Activated naive CD8-positive, alpha-beta T cell treated with anti-CD3 and anti-CD28 coated beads for 36 hours (primary cell): ENCODE measurements around the gene SH3YL1. TPM values are rescaled to one million over a fixed set of nuclear protein-coding genes. Genes with fewer than 3 reads are reported as not detected.

Source experiments
- DNase-seq: peaks from one replicate; pipeline ENCODE4 v3.0.0; 2021
- H3K27ac Mint-ChIP-seq: one replicate; pipeline ENCODE4 v1.8.0; 2022; ENCODE audit warnings: mild to moderate bottlenecking, moderate library complexity, mixed read lengths
- H3K27me3 Mint-ChIP-seq: one replicate; pipeline ENCODE4 v1.8.0; 2022; ENCODE audit warnings: mild to moderate bottlenecking, mixed read lengths
- H3K36me3 Mint-ChIP-seq: one replicate; pipeline ENCODE4 v1.8.0; 2021; ENCODE audit warnings: mild to moderate bottlenecking, mixed read lengths
- H3K4me1 Mint-ChIP-seq: one replicate; pipeline ENCODE4 v1.8.0; 2021; ENCODE audit warnings: mixed read lengths
- H3K4me3 Mint-ChIP-seq: one replicate; pipeline ENCODE4 v1.8.0; 2022; ENCODE audit warnings: mild to moderate bottlenecking, moderate library complexity, mixed read lengths
- H3K9me3 Mint-ChIP-seq: one replicate; pipeline ENCODE4 v1.8.0; 2022; ENCODE audit warnings: mixed read lengths
- total RNA-seq, 2 experiments: library from RNA; stranded (reverse); gene quantifications; one replicate each; pipeline ENCODE4 v1.2.3, GENCODE V29; 2021

Gene SH3YL1
- total RNA-seq, 2 experiments from 2014 or later = 15.8 to 17.9 TPM

DNA sequence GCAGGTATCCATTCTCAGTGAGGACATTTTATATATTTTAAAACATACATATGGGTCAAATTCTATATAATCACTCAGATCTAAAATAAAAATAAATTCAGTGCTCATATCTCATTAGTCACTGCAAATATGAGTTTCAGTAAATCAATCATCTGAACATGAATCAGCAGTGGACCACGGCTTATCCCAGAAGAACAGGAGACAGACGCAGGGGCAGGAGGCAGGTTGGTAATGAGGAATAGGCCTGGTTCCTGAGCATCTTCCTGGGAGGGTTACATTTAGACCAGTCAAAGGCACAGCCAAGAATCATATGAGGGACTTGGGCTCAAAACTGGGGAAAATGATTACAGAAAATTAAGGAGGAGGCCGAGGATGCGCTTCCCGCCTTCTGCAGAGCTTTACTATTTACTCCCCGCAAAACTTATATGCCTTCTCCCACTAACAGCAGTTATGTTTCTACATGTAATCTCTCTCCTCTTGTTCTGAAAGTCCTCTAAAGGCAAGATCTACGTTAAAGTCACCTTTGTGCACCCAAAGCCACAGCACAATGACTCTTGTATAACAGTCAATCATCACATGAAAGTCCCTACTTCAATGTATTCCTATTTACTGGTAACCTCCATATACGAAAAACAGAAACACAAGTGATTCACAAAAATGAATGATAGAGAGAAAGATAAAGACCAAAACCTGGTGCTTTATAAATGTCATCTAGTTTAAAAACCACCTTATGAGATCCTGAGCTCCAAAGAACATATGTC, 35.1 kb downstream of the SH3YL1 start:
- no peak for DNase-seq
- Mint-ChIP-seq H3K27ac (no peak overlapping the region), H3K27me3 (no peaks in the 10 kb centered on the region), H3K4me1 (no peaks in the 10 kb centered on the region), H3K36me3 (peaks cover 9% of the 10 kb centered on the region), H3K9me3 (no peaks in the 10 kb centered on the region), H3K4me3 (no peak overlapping the region)

DNA sequence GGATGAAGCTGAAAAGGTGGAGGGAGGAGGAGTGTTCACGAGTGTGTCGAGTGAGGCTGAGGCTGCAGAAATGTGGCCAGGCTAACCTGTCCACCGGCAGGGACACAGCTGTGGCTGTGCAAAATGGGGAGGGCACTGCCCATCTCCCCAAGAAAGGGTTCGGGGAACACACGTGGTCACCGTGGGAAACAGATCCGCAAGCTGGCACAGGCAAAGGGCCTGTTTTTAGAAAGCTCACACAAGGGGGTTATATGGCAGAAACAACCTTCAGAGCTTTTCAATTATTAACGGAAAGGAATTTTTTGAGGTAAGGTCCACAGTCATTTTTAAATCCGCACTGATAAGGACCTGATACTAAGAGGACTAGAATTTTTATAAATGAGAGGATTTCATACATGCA, 35.7 kb downstream of the SH3YL1 start:
- H3K36me3 Mint-ChIP-seq = peaks cover 9% of the 10 kb centered on the region
- H3K4me1 Mint-ChIP-seq = no peaks in the 10 kb centered on the region
- H3K27me3 Mint-ChIP-seq = no peaks in the 10 kb centered on the region
- H3K27ac Mint-ChIP-seq = no peak overlapping the region
- H3K9me3 Mint-ChIP-seq = no peaks in the 10 kb centered on the region
- H3K4me3 Mint-ChIP-seq = no peak overlapping the region
- DNase-seq = no peak

DNA sequence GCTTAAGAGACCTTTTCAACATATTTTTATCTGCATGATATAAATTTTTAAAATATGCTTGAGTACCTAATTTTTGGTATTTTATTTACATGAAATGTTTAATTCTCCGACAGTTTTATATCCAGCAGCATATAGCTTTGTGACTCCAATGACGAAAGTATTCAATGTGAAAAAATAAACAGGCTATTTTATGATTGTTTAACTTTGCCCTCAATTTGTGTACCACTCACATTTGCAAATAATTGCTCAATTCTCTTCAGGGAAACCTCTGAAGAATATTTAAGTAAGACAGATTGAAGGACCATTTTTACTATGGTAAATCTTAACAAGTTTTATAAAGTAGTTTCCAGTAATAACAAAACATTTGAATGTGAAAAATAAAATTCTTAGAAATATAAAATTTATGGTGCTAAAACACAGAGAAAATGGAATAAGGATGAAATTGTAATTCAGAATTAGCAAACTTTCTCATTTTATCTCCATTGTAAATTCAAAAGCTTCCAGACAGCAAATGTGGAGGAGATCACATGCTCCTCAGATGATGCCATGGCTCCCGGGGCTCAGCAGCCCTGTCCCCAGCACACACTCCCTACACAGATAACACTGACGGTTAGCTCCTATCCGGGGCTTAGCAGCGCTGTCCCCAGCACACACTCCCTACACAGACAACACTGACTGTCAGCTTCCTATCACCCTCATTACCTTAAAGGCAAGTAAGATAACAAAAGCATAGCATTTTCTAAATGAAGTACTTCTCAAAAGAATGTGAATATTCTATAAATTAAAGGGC, 39.7 kb downstream of the SH3YL1 start:
- H3K36me3 Mint-ChIP-seq = peaks cover 9% of the 10 kb centered on the region
- H3K4me3 Mint-ChIP-seq = no peak overlapping the region
- H3K27me3 Mint-ChIP-seq = no peaks in the 10 kb centered on the region
- H3K9me3 Mint-ChIP-seq = no peaks in the 10 kb centered on the region
- peaks cover 4% of the 10 kb centered on the region for H3K4me1 Mint-ChIP-seq
- H3K27ac Mint-ChIP-seq = no peak overlapping the region
- DNase-seq = no peak

DNA sequence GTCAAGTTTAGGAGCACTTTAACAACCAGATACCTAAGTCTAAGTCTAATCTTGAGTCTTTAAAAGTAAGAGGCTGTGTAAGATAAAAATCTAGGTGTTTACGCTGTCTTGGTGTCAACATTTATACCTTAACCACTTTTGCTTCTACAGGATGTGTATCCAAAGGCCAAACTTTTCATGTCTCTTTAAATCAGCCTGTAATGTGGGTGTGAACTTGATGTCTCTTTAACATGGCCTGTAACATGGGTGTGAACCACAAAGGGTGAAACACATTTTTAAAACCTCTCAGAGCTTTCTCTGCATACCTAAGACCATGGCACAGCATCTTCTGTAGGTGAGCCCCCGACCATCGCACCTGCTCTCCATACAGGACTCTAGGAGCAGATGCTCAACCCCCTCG, 40.4 kb downstream of the SH3YL1 start:
- no peaks in the 10 kb centered on the region for H3K27me3 Mint-ChIP-seq
- no peak for DNase-seq
- H3K36me3 Mint-ChIP-seq = peaks cover 9% of the 10 kb centered on the region
- H3K4me3 Mint-ChIP-seq = no peak overlapping the region
- no peaks in the 10 kb centered on the region for H3K9me3 Mint-ChIP-seq
- no peak overlapping the region for H3K27ac Mint-ChIP-seq
- H3K4me1 Mint-ChIP-seq = peaks cover 4% of the 10 kb centered on the region

DNA sequence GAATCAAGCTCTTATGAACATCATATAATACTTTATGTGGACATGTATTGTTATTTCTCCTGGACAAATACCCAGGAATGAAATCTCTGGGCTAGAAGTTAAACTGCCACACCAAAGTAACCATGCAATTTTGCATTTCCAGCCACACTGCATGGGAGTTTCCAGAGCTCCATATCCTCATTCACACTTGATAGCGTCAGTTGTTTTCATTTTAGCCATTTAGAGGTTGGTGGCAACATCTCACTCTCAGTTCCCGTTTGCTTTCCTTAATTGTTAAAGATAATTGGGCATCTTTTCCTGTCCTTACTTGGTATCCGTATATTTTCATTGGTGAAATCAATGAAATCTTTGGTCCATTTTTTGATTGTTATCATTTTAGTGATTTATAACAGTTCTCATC, 47.8 kb downstream of the SH3YL1 start:
- Mint-ChIP-seq H3K27me3 (peaks cover 6% of the 10 kb centered on the region), H3K4me1 (peaks cover 4% of the 10 kb centered on the region), H3K27ac (no peak overlapping the region), H3K9me3 (no peaks in the 10 kb centered on the region), H3K36me3 (peaks cover 6% of the 10 kb centered on the region), H3K4me3 (no peak overlapping the region)
- no peak for DNase-seq

DNA sequence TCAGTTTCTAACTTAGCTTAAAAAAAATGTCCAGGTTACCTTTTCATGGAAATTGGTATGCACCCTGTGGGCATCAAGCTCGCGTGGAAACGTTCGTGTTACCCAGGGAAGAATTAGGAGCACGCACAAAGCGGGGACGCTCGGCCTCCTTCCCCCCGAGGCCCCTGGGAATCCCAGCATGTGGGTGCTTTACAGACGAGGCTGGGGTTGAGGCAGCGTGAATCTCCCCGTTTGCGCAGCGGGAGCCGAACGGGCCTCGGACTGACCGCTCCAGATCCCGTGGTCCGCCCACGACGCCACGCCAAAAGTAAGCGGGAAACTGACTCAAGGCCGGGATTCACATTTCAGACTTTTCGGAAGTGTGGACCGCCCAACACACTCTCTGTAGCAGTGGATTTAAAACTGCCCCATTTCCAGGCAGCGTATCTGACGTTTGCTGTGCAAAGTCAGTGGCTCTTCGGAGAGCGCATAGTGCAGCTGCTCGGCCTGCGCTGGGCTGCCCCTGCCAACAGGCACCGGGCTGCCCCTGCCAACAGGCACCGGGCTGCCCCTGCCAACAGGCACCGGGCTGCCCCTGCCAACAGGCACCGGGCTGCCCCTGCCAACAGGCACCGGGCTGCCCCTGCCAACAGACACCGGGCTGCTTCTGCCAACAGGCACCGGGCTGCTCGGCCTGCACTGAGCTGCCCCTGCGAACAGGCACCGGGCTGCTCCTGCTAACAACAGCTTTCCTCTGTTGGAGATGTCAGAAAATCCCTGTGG, 49.7 kb downstream of the SH3YL1 start:
- H3K4me1 Mint-ChIP-seq = no peaks in the 10 kb centered on the region
- H3K4me3 Mint-ChIP-seq = no peak overlapping the region
- no peaks in the 10 kb centered on the region for H3K9me3 Mint-ChIP-seq
- H3K36me3 Mint-ChIP-seq = peaks cover 6% of the 10 kb centered on the region
- no peak overlapping the region for H3K27ac Mint-ChIP-seq
- no peak for DNase-seq
- H3K27me3 Mint-ChIP-seq = peaks cover 6% of the 10 kb centered on the region

DNA sequence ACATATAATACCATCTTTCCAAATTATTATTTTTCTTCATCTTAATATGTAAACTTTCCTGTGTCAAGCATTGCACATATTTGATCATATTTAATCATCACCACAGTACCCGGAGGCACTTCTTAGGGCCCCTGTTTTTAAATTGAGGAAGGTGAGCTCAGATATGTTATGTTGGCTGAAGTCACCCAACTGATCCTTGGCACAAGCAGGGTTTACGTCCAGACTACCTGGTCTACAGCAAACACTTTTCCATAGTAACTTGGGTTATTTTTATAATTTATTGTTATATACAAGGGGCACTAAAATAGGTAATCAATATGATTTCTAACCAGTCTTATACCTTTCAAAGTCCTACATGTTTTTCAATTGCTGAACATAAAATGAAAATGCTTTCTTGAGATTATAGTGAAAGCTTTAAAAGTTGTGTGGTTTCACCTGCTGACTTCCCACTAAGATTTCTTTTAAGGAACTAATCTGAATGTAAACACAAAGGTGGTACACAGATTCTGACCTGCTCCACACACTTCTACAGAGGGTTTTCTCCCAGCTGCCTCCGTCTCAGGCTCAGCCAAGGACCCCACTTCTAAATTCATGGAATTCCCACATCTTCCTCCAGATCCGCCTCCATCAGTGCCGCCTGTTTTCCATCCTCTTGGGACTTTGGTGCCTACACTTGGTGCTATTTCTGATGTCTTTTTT, 52.2 kb downstream of the SH3YL1 start:
- peaks cover under 1% of the 10 kb centered on the region for H3K4me1 Mint-ChIP-seq
- peaks cover 5% of the 10 kb centered on the region for H3K9me3 Mint-ChIP-seq
- DNase-seq = no peak
- H3K36me3 Mint-ChIP-seq = no peaks in the 10 kb centered on the region
- H3K4me3 Mint-ChIP-seq = no peak overlapping the region
- H3K27ac Mint-ChIP-seq = no peak overlapping the region
- peaks cover 6% of the 10 kb centered on the region for H3K27me3 Mint-ChIP-seq

DNA sequence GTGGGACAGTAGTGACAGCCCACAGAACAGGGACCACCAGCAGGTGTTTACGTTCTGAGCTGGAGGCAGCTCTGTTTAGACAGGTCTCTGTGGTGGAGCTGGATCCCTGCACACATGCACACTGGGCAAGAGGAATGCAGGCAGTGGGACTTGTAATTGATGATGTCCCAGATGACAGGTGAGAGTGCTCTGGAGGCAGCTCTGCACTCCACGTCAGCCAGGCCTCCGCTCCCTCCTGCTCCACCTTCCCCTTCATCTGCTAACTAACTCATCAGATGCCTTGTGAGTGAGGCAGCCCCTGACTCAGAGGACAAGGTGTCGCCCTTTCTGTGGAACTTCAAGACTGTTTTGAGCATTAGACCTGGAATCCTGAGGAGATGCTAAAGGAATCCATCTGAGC, 53.2 kb downstream of the SH3YL1 start:
- H3K4me1 Mint-ChIP-seq = peaks cover 3% of the 10 kb centered on the region
- peaks cover 6% of the 10 kb centered on the region for H3K27me3 Mint-ChIP-seq
- no peaks in the 10 kb centered on the region for H3K36me3 Mint-ChIP-seq
- H3K27ac Mint-ChIP-seq = no peak overlapping the region
- peaks cover 5% of the 10 kb centered on the region for H3K9me3 Mint-ChIP-seq
- no peak for DNase-seq
- H3K4me3 Mint-ChIP-seq = no peak overlapping the region

DNA sequence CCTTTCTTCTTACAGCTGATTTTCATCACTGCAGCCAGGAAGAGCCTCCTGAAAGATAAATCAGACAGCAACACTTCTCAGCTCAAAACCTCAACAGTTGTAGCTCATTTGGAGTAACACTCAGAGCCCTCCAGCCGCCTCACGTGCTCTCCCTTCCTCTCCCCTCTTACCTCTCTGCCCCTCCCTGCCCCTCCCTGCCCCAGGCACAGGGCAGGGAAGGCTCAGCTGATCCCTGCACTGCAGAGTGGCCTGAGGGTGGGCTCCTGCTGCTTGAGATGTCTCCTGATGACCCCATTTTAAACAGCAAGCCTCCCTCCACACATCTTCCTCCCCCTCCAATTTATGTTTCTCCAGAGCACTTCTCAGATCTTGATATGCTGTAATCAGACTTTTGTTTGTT, 54.4 kb downstream of the SH3YL1 start:
- peaks cover 6% of the 10 kb centered on the region for H3K27me3 Mint-ChIP-seq
- no peaks in the 10 kb centered on the region for H3K36me3 Mint-ChIP-seq
- DNase-seq = no peak
- H3K27ac Mint-ChIP-seq = no peak overlapping the region
- no peak overlapping the region for H3K4me3 Mint-ChIP-seq
- H3K9me3 Mint-ChIP-seq = peaks cover 5% of the 10 kb centered on the region
- H3K4me1 Mint-ChIP-seq = peaks cover 3% of the 10 kb centered on the region

DNA sequence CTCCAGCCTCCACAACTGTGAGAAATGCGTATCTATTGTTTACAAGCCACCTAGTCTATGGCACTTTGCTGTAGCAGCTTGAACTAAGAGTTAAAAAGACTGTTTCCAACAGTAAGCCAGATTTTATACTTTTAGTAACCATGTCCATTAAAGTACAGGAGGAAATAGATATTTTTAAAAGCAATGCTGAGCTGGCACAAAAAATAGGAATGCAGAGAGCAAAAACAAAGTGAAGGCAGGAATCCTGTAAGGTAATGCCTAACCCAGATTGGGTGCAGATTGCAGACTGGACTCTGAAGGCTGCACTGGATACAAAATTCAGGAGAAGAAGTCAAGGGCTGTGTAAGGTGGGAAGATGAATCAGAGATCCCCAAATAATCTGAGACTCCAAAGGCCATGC, 55.5 kb downstream of the SH3YL1 start:
- H3K9me3 Mint-ChIP-seq = peaks cover 7% of the 10 kb centered on the region
- H3K27ac Mint-ChIP-seq = no peak overlapping the region
- H3K27me3 Mint-ChIP-seq = peaks cover 6% of the 10 kb centered on the region
- H3K4me3 Mint-ChIP-seq = no peak overlapping the region
- peaks cover 2% of the 10 kb centered on the region for H3K36me3 Mint-ChIP-seq
- no peak for DNase-seq
- H3K4me1 Mint-ChIP-seq = peaks cover 3% of the 10 kb centered on the region

DNA sequence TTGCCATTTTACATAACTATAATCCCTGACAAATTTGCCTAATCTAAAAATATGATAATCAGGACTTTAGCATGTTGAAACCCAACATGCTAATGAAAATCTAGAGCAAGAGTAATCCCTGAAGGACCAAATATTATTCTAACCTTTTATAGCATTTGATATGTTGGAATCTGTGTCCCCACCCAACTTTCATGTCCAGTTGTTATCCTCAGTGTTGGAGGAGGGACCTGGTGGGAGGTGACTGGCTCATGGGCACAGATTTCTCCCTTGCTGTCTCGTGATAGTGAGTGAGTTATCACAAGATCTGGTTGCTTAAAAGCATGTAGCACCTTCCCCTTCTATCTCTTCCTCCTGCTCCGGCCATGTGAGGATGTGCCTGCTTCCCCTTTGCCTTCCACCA, 59.8 kb downstream of the SH3YL1 start:
- H3K4me3 Mint-ChIP-seq = no peak overlapping the region
- H3K36me3 Mint-ChIP-seq = peaks cover 2% of the 10 kb centered on the region
- H3K9me3 Mint-ChIP-seq = peaks cover 7% of the 10 kb centered on the region
- H3K4me1 Mint-ChIP-seq = peaks cover 11% of the 10 kb centered on the region
- no peak overlapping the region for H3K27ac Mint-ChIP-seq
- no peak for DNase-seq
- no peaks in the 10 kb centered on the region for H3K27me3 Mint-ChIP-seq

DNA sequence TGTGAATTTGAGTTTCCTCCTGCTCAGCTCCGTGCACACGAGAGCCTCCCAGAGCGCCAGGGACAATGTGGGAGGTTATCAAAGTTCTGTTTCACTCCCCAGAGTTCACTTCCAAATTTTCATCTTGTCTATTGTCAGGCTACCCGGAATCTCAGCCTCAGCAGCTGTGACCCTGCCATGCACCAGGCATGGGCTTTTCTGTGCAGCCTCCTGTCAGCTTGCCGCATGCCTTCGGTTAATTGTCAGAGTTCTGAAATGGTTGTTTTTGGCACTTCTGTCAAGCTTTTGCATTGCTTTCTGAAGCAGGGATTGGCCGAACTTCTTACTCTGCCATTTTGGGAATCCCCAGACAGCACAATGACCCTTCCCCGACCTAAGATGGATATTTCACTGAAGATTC, 60.4 kb downstream of the SH3YL1 start:
- H3K4me1 Mint-ChIP-seq = peaks cover 11% of the 10 kb centered on the region
- DNase-seq = no peak
- no peaks in the 10 kb centered on the region for H3K27me3 Mint-ChIP-seq
- H3K4me3 Mint-ChIP-seq = no peak overlapping the region
- H3K36me3 Mint-ChIP-seq = peaks cover 2% of the 10 kb centered on the region
- peaks cover 7% of the 10 kb centered on the region for H3K9me3 Mint-ChIP-seq
- H3K27ac Mint-ChIP-seq = no peak overlapping the region

DNA sequence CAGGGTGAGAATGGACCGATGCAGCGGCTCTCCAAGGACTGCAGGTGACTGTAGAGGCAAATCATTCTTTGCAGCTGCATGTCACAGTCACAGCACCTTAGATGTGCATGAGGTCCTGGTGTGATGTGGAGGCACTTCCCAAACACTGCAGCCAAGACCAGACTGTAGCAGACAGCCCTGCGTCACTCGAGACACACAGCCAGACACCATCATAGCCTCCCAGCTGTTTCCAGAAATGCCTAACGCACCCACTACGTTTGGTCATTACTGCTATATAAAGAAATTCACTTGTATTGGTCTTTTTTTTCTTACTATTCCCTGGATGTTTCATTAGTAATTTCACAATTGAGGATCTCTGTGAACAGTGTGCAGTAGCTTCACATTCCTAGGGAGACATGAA, 60.9 kb downstream of the SH3YL1 start:
- H3K27ac Mint-ChIP-seq = no peak overlapping the region
- no peak for DNase-seq

DNA sequence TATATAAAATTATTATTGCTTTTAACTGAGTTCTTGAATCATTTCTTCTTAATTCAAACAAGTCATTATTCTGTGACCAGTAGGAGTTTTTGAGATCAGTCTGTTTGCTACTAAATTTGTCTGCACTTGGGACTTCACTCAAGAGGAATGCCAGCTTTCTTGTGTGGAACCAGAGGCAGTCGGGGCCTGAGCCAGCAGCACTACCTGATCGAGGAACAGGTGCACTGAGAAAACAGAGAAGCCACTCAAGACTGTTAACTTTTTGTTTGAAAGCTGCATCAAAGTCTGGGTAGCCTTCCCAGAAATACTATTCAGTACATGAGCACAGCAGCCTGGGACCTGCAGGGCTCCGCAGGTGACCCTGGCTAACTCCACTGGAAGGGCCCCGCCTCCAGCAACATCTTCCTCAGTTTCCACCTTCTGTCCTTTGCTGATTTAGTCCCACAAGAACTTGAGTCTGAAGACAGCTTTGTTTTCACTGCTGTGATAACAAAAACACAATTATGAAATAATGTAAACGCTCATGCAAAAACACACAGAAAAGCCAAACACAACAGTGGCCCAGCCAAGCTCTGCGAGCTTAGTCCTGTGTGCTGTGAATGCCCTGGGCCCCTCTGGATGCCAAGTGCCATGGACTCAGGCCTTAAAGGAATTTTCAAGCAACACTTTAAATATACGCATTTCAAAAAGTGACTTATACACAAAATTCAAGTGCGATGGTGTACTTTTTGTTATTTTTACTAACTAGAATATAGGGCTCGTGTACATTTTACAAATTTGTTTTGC, 62.0 kb downstream of the SH3YL1 start:
- DNase-seq = no peak
- Mint-ChIP-seq H3K4me3 (no peak overlapping the region), H3K4me1 (peaks cover 11% of the 10 kb centered on the region), H3K27me3 (no peaks in the 10 kb centered on the region), H3K27ac (no peak overlapping the region), H3K9me3 (peaks cover 3% of the 10 kb centered on the region), H3K36me3 (peaks cover 2% of the 10 kb centered on the region)

More for the DNA sequence above, 60.9 kb downstream of the SH3YL1 start:
- peaks cover 2% of the 10 kb centered on the region for H3K36me3 Mint-ChIP-seq
- H3K4me3 Mint-ChIP-seq = no peak overlapping the region
- no peaks in the 10 kb centered on the region for H3K27me3 Mint-ChIP-seq
- H3K4me1 Mint-ChIP-seq = peaks cover 11% of the 10 kb centered on the region
- peaks cover 3% of the 10 kb centered on the region for H3K9me3 Mint-ChIP-seq
